ENCODE data around the gene MTA3. TPM values are rescaled to one million over a fixed set of nuclear protein-coding genes. Genes with fewer than 3 reads are reported as not detected.

The MTA3 gene
- polyA plus RNA-seq, 1 donor from 2014 or later, result 11.2 TPM

GRCh38 chr2:42693013-42693615 is 124.7 kb downstream of the MTA3 start:
- Histone ChIP-seq H3K9ac (ENCODE audit: low read length) (no peak overlapping the region), H3K79me2 (replicated peaks; ENCODE audit: insufficient read depth, low read length) (no peaks in the 10 kb centered on the region), H2AFZ (ENCODE audit: low read depth, low read length) (no peak overlapping the region)

More at GRCh38 chr2:42693013-42693615, 124.7 kb downstream of the MTA3 start:
- H3F3A ChIP-seq (ENCODE audit: insufficient read depth, low read length, poor library complexity, severe bottlenecking), result no peaks in the 10 kb centered on the region
- H3K4me2 ChIP-seq (ENCODE audit: low read length), result no peak overlapping the region
- TF ChIP-seq REST (IDR thresholded peaks at IDR 0.05; ENCODE audit: borderline replicate concordance), result no peak
- no peak for TF ChIP-seq EP300 (conservative IDR thresholded peaks at IDR 0.05; ENCODE audit: poor library complexity, severe bottlenecking)
- no peak for TF ChIP-seq SMC3 (conservative IDR thresholded peaks at IDR 0.05; ENCODE audit: poor library complexity)
- no peak for TF ChIP-seq POLR2AphosphoS5 (IDR thresholded peaks at IDR 0.05)
- no peak for TF ChIP-seq CTCF (IDR thresholded peaks at IDR 0.05; ENCODE audit: poor library complexity, severe bottlenecking)
- TF ChIP-seq EZH2 (IDR thresholded peaks at IDR 0.05; ENCODE audit: borderline replicate concordance, insufficient read depth, low read length, poor library complexity, severe bottlenecking), result no peak
- no peak for TF ChIP-seq TAF1 (IDR thresholded peaks at IDR 0.05; ENCODE audit: low read depth)
- no peak for TF ChIP-seq RAD21 (conservative IDR thresholded peaks at IDR 0.05)
- TF ChIP-seq MXI1 (conservative IDR thresholded peaks at IDR 0.05; ENCODE audit: poor library complexity, severe bottlenecking), result no peak
- no peaks in the 10 kb centered on the region for H3K9me2 ChIP-seq (ENCODE audit: insufficient read depth, low read length)
- no peaks in the 10 kb centered on the region for H3K27me3 ChIP-seq (ENCODE audit: insufficient read depth, low read depth, low read length)
- H3K27ac ChIP-seq (ENCODE audit: low read length), result no peak overlapping the region
- no peaks in the 10 kb centered on the region for H3K36me3 ChIP-seq (ENCODE audit: insufficient read depth, low read length)
- no peaks in the 10 kb centered on the region for H3K9me3 ChIP-seq (ENCODE audit: low read length)
- no peak overlapping the region for H3K4me3 ChIP-seq (ENCODE audit: low read length)
- H4K20me1 ChIP-seq (ENCODE audit: insufficient read depth), result no peaks in the 10 kb centered on the region

Data from neural cell (in vitro differentiated cells).